Suprapubic skin (tissue), 4 donors: Measurements from ENCODE around the gene OR2T35. TPM values are rescaled to one million over a fixed set of nuclear protein-coding genes. Genes with fewer than 3 reads are reported as not detected.

Experiments
- DNase-seq, 2 donors: peaks; one replicate each; pipeline ENCODE4 v3.0.0-alpha.2; 2019; ENCODE audit warnings: low spot score in 2 of 2
- H3K27ac ChIP-seq: fragments of 200-600 bp; sonication (generic); one replicate; pipeline ENCODE4 v1.5.1; 2019
- H3K27me3 ChIP-seq: fragments of 200-600 bp; sonication (generic); one replicate; pipeline ENCODE4 v1.5.1; 2019
- H3K36me3 ChIP-seq: fragments of 200-600 bp; sonication (generic); one replicate; pipeline ENCODE4 v1.5.1; 2019
- H3K4me1 ChIP-seq: fragments of 200-600 bp; sonication (generic); one replicate; pipeline ENCODE4 v1.5.1; 2019
- H3K4me3 ChIP-seq: fragments of 200-600 bp; sonication (generic); one replicate; pipeline ENCODE4 v1.5.1; 2019; ENCODE audit warnings: mild to moderate bottlenecking
- H3K9me3 ChIP-seq: fragments of 200-600 bp; sonication (generic); one replicate; pipeline ENCODE4 v1.5.1; 2019
- CTCF ChIP-seq, 2 donors: fragments of 200-600 bp in 1 of 2; fragments of 450-650 bp in 1 of 2; sonication (generic) in 1 of 2; IDR thresholded peaks; one replicate each; pipeline ENCODE4 v1.5.1; 2016 to 2019; ENCODE audit warnings: antibody characterized with exemption in 2 of 2, mild to moderate bottlenecking in 1 of 2, moderate library complexity in 1 of 2
- EP300 ChIP-seq: sonication (generic); formaldehyde crosslinking; IDR thresholded peaks from one replicate; pipeline ENCODE4 v1.6.1; 2017; ENCODE audit warnings: antibody characterized with exemption
- POLR2A ChIP-seq, 2 donors: fragments of 450-650 bp; IDR thresholded peaks; one replicate each; pipeline ENCODE4 v1.6.1; 2017; ENCODE audit warnings: antibody characterized with exemption in 2 of 2, mild to moderate bottlenecking in 2 of 2, moderate library complexity in 2 of 2
- POLR2AphosphoS5 ChIP-seq, 3 donors: sonication (generic); formaldehyde crosslinking; IDR thresholded peaks; one replicate each; pipeline ENCODE4 v1.6.1; 2017; ENCODE audit warnings: antibody characterized with exemption in 3 of 3
- WGBS: methylation state at CpG from one replicate; pipeline ENCODE4 v1.1.5; 2018; 5-methylcytosine and 5-hydroxymethylcytosine counted together
- total RNA-seq, 4 donors: library from RNA; depleted of rRNA; stranded (reverse); fragments of >200 nt; gene quantifications; one replicate each; pipeline ENCODE4 v1.1.0, GENCODE V29; 2016

Gene OR2T35
- total RNA-seq, 4 donors from 2014 or later: 0.36 TPM; not detected in 3

- no peak overlapping the region for H3K4me3 ChIP-seq
- no peak overlapping the region for H3K27ac ChIP-seq
- 80% methylated on average over 7 of the region's 7 CpGs for WGBS
- DNase-seq: no peak
- no peaks in the 10 kb centered on the region for H3K27me3 ChIP-seq
- H3K9me3 ChIP-seq: no peaks in the 10 kb centered on the region
- TF ChIP-seq CTCF (IDR thresholded peaks at IDR 0.05) (no peak), POLR2A (IDR thresholded peaks at IDR 0.05) (no peak), POLR2AphosphoS5 (IDR thresholded peaks at IDR 0.05) (no peak)
- H3K4me1 ChIP-seq: no peaks in the 10 kb centered on the region
- H3K36me3 ChIP-seq: no peaks in the 10 kb centered on the region
These were observed 13.6 kb downstream of the OR2T35 start for GRCh38 chr1:248631354-248632008.

- H3K4me3 ChIP-seq: no peak overlapping the region
- DNase-seq: no peak
- H3K4me1 ChIP-seq: no peaks in the 10 kb centered on the region
- no peak for TF ChIP-seq EP300
- no peak for TF ChIP-seq POLR2A (IDR thresholded peaks at IDR 0.05)
- TF ChIP-seq POLR2AphosphoS5 (IDR thresholded peaks at IDR 0.05): no peak
- TF ChIP-seq CTCF (IDR thresholded peaks at IDR 0.05): no peak
- no peaks in the 10 kb centered on the region for H3K36me3 ChIP-seq
- no peak overlapping the region for H3K27ac ChIP-seq
- H3K9me3 ChIP-seq: no peaks in the 10 kb centered on the region
- 61% methylated on average over 2 of the region's 2 CpGs for WGBS
- H3K27me3 ChIP-seq: no peaks in the 10 kb centered on the region
These were observed 14.5 kb downstream of the OR2T35 start for GRCh38 chr1:248630551-248630950.

- DNase-seq: no peak
- Histone ChIP-seq H3K36me3 (no peaks in the 10 kb centered on the region), H3K27ac (no peak overlapping the region), H3K4me3 (no peak overlapping the region), H3K4me1 (no peaks in the 10 kb centered on the region), H3K9me3 (no peaks in the 10 kb centered on the region), H3K27me3 (no peaks in the 10 kb centered on the region)
- TF ChIP-seq CTCF (IDR thresholded peaks at IDR 0.05) (no peak), POLR2AphosphoS5 (IDR thresholded peaks at IDR 0.05) (no peak), EP300 (no peak), POLR2A (IDR thresholded peaks at IDR 0.05) (no peak)
- 88% methylated on average over 9 of the region's 9 CpGs for WGBS
These were observed 16.9 kb downstream of the OR2T35 start for GRCh38 chr1:248627971-248628844.

- WGBS: 74% methylated on average over 5 of the region's 5 CpGs
- no peaks in the 10 kb centered on the region for H3K27me3 ChIP-seq
- H3K4me3 ChIP-seq: no peak overlapping the region
- TF ChIP-seq EP300: no peak
- no peak for TF ChIP-seq POLR2A (IDR thresholded peaks at IDR 0.05)
- TF ChIP-seq POLR2AphosphoS5 (IDR thresholded peaks at IDR 0.05): no peak
- no peak for TF ChIP-seq CTCF (IDR thresholded peaks at IDR 0.05)
- no peaks in the 10 kb centered on the region for H3K9me3 ChIP-seq
- H3K27ac ChIP-seq: no peak overlapping the region
- DNase-seq: no peak
- no peaks in the 10 kb centered on the region for H3K36me3 ChIP-seq
- H3K4me1 ChIP-seq: no peaks in the 10 kb centered on the region
These were observed 19.1 kb downstream of the OR2T35 start for GRCh38 chr1:248625971-248626370.

- H3K36me3 ChIP-seq: no peaks in the 10 kb centered on the region
- H3K27ac ChIP-seq: no peak overlapping the region
- H3K4me3 ChIP-seq: no peak overlapping the region
- H3K4me1 ChIP-seq: no peaks in the 10 kb centered on the region
- no peaks in the 10 kb centered on the region for H3K27me3 ChIP-seq
- DNase-seq: no peak
- no peaks in the 10 kb centered on the region for H3K9me3 ChIP-seq
- TF ChIP-seq POLR2AphosphoS5 (IDR thresholded peaks at IDR 0.05) (no peak), POLR2A (IDR thresholded peaks at IDR 0.05) (no peak), CTCF (IDR thresholded peaks at IDR 0.05) (no peak), EP300 (no peak)
- WGBS: 65% methylated on average over 4 of the region's 4 CpGs
These were observed 19.9 kb downstream of the OR2T35 start for GRCh38 chr1:248625166-248625565.
